Measurements from ENCODE around the gene ZNF74. TPM values are rescaled to one million over a fixed set of nuclear protein-coding genes. Genes with fewer than 3 reads are reported as not detected.

ZNF74 gene
- total and polyA plus RNA-seq, 2 donors (not counting 1 experiment from before 2014, with no cell fraction given) = 11.6 TPM

DNA sequence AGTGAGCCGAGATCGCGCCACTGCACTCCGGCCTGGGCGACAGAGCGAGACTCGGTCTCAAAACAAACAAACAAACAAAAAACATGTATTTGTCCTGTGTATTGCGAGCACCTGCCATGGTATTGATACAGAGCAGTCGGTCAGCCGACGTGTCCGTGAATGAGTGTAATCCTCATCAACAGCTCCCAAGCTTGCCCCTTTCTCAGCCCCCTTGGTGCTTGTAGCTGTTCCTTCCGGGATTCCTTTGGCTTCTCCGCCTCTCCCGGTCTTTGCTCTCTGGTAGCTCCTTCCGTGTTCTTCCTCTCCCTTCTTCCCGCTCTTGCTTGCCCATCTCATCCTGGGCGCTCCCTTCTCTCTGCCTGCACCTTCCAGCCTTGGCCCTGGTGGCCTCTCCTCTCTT is 10.9 kb downstream of the ZNF74 start:
- ATAC-seq (ENCODE audit: low read depth) (no peak), DNase-seq (no peak)
- no peaks in the 10 kb centered on the region for H3K27me3 Mint-ChIP-seq
- H3K27me3 ChIP-seq (replicated peaks in 1 of 4; ENCODE audit: control extremely low read depth in 1 of 4, control insufficient read depth in 3 of 4, insufficient read depth in 4 of 4, low read length in 3 of 4) = no peaks in the 10 kb centered on the region
- H4K20me1 ChIP-seq (ENCODE audit: control insufficient read depth, insufficient read depth, low read length, poor library complexity, severe bottlenecking) = no peaks in the 10 kb centered on the region
- intact Hi-C loops (cut with micrococcal nuclease) = no loop called here
- TF ChIP-seq, protein P1, sequence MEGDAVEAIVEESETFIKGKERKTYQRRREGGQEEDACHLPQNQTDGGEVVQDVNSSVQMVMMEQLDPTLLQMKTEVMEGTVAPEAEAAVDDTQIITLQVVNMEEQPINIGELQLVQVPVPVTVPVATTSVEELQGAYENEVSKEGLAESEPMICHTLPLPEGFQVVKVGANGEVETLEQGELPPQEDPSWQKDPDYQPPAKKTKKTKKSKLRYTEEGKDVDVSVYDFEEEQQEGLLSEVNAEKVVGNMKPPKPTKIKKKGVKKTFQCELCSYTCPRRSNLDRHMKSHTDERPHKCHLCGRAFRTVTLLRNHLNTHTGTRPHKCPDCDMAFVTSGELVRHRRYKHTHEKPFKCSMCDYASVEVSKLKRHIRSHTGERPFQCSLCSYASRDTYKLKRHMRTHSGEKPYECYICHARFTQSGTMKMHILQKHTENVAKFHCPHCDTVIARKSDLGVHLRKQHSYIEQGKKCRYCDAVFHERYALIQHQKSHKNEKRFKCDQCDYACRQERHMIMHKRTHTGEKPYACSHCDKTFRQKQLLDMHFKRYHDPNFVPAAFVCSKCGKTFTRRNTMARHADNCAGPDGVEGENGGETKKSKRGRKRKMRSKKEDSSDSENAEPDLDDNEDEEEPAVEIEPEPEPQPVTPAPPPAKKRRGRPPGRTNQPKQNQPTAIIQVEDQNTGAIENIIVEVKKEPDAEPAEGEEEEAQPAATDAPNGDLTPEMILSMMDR (IDR thresholded peaks at IDR 0.05) = no peak
- no peak for TF ChIP-seq EZH2 (IDR thresholded peaks at IDR 0.05; ENCODE audit: borderline replicate concordance, insufficient read depth, low read depth, low read length, poor library complexity, severe bottlenecking)
- H3K4me1 ChIP-seq (ENCODE audit: control insufficient read depth in 2 of 2, insufficient read depth in 2 of 2, low read length in 2 of 2) = peaks cover 0 to 6% of the 10 kb centered on the region in 2 donors
- no peak overlapping the region for H3K4me3 Mint-ChIP-seq
- peaks cover 15% of the 10 kb centered on the region for H3K79me2 ChIP-seq (ENCODE audit: control insufficient read depth, insufficient read depth, low read length)
- no peaks in the 10 kb centered on the region for H3K4me1 Mint-ChIP-seq
- ChIA-PET POLR2A (no interaction called here), CTCF (no interaction called here)
- WGBS (ENCODE audit: insufficient coverage) = 93% methylated on average over 17 of the region's 18 CpGs
- H3K9ac ChIP-seq (ENCODE audit: low read length) = no peak overlapping the region
- H3K9me3 Mint-ChIP-seq (ENCODE audit: insufficient read depth) = no peaks in the 10 kb centered on the region
- no peak overlapping the region for H3K4me3 ChIP-seq (ENCODE audit: control extremely low read depth in 1 of 5, extremely low read depth in 1 of 5, insufficient read depth in 1 of 5, low read depth in 2 of 5, low read length in 4 of 5)
- no peaks in the 10 kb centered on the region for H3K9me3 ChIP-seq (ENCODE audit: control extremely low read depth in 1 of 3, control insufficient read depth in 2 of 3, insufficient read depth in 1 of 3, low read length in 2 of 3)
- no peak overlapping the region for H3K27ac Mint-ChIP-seq
- no peak overlapping the region for H3K27ac ChIP-seq (ENCODE audit: low read length in 2 of 2)
- H3K4me2 ChIP-seq (replicated peaks; ENCODE audit: low read depth, low read length, poor library complexity, severe bottlenecking) = no peak overlapping the region
- peaks cover 0 to 28% of the 10 kb centered on the region in 2 experiments for H3K36me3 ChIP-seq (replicated peaks in 1 of 2; ENCODE audit: control extremely low read depth in 1 of 2, control insufficient read depth in 1 of 2, extremely low read depth in 1 of 2, insufficient read depth in 2 of 2, low read length in 1 of 2)
- no peak overlapping the region for H2AFZ ChIP-seq (ENCODE audit: insufficient read depth, low read depth, low read length, poor library complexity, severe bottlenecking)

GRCh38 chr22:20405291-20405930 is 11.5 kb downstream of the ZNF74 start:
- intact Hi-C loops (cut with micrococcal nuclease) = no loop called here
- POLR2A ChIA-PET = no interaction called here
- Histone ChIP-seq H3K9ac (ENCODE audit: low read length) (no peak overlapping the region), H2AFZ (ENCODE audit: insufficient read depth, low read depth, low read length, poor library complexity, severe bottlenecking) (no peak overlapping the region), H3K27ac (ENCODE audit: low read length in 2 of 2) (no peak overlapping the region), H3K27me3 (replicated peaks in 1 of 4; ENCODE audit: control extremely low read depth in 1 of 4, control insufficient read depth in 3 of 4, insufficient read depth in 4 of 4, low read length in 3 of 4) (no peaks in the 10 kb centered on the region), H4K20me1 (ENCODE audit: control insufficient read depth, insufficient read depth, low read length, poor library complexity, severe bottlenecking) (no peaks in the 10 kb centered on the region), H3K4me1 (ENCODE audit: control insufficient read depth in 2 of 2, insufficient read depth in 2 of 2, low read length in 2 of 2) (peaks cover 0 to 6% of the 10 kb centered on the region in 2 donors), H3K4me3 (ENCODE audit: control extremely low read depth in 1 of 5, extremely low read depth in 1 of 5, insufficient read depth in 1 of 5, low read depth in 2 of 5, low read length in 4 of 5) (no peak overlapping the region), H3K4me2 (replicated peaks; ENCODE audit: low read depth, low read length, poor library complexity, severe bottlenecking) (no peak overlapping the region), H3K36me3 (replicated peaks in 1 of 2; ENCODE audit: control extremely low read depth in 1 of 2, control insufficient read depth in 1 of 2, extremely low read depth in 1 of 2, insufficient read depth in 2 of 2, low read length in 1 of 2) (peaks cover 0 to 28% of the 10 kb centered on the region in 2 experiments), H3K9me3 (ENCODE audit: control extremely low read depth in 1 of 3, control insufficient read depth in 2 of 3, insufficient read depth in 1 of 3, low read length in 2 of 3) (no peaks in the 10 kb centered on the region), H3K79me2 (ENCODE audit: control insufficient read depth, insufficient read depth, low read length) (peaks cover 13% of the 10 kb centered on the region)
- WGBS (ENCODE audit: insufficient coverage) = 98% methylated on average over 45 of the region's 45 CpGs
- Mint-ChIP-seq H3K4me3 (no peak overlapping the region), H3K9me3 (ENCODE audit: insufficient read depth) (no peaks in the 10 kb centered on the region), H3K4me1 (no peaks in the 10 kb centered on the region), H3K27ac (no peak overlapping the region), H3K27me3 (no peaks in the 10 kb centered on the region)
- TF ChIP-seq, protein P1 (IDR thresholded peaks at IDR 0.05) = no peak
- TF ChIP-seq EZH2 (IDR thresholded peaks at IDR 0.05; ENCODE audit: borderline replicate concordance, insufficient read depth, low read depth, low read length, poor library complexity, severe bottlenecking) = no peak
- DNase-seq (no peak), ATAC-seq (ENCODE audit: low read depth) (no peak)
- CTCF ChIA-PET = no interaction called here

Measured in B cell (primary cell).